ENCODE results near the gene TMPRSS11B.

DNA sequence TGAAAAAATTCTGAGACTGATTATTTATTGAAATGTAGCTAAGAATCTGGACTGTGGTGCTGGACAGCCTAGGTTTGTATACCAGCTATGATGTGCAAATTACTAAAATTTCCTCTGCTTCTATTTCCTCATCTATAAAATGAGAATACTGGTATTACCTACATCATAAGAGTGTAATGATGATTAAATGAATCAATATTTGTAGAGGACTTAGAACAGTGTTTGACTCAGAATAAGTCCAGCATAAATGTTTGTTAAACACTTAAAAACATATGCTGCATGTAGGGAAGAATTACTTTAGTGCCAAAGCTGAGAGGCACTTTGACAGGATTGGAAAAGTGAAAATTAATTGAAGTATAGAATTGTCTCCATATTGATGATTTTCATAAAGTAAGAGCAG is 60.6 kb downstream of the TMPRSS11B start:
- TF ChIP-seq, protein P1, sequence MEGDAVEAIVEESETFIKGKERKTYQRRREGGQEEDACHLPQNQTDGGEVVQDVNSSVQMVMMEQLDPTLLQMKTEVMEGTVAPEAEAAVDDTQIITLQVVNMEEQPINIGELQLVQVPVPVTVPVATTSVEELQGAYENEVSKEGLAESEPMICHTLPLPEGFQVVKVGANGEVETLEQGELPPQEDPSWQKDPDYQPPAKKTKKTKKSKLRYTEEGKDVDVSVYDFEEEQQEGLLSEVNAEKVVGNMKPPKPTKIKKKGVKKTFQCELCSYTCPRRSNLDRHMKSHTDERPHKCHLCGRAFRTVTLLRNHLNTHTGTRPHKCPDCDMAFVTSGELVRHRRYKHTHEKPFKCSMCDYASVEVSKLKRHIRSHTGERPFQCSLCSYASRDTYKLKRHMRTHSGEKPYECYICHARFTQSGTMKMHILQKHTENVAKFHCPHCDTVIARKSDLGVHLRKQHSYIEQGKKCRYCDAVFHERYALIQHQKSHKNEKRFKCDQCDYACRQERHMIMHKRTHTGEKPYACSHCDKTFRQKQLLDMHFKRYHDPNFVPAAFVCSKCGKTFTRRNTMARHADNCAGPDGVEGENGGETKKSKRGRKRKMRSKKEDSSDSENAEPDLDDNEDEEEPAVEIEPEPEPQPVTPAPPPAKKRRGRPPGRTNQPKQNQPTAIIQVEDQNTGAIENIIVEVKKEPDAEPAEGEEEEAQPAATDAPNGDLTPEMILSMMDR (IDR thresholded peaks at IDR 0.05): no peak
- TF ChIP-seq POLR2A (IDR thresholded peaks at IDR 0.05): no peak
